HG03432 (cell line): ENCODE results near the gene RIF1.

ENCODE experiments used
- ATAC-seq: cut with Tn5 transposase; IDR thresholded peaks from one replicate; pipeline ENCODE4 v1.9.1; 2021; ENCODE audit warnings: mild to moderate bottlenecking, moderate library complexity; ENCODE audit not compliant: unreplicated experiment

The RIF1 gene

DNA sequence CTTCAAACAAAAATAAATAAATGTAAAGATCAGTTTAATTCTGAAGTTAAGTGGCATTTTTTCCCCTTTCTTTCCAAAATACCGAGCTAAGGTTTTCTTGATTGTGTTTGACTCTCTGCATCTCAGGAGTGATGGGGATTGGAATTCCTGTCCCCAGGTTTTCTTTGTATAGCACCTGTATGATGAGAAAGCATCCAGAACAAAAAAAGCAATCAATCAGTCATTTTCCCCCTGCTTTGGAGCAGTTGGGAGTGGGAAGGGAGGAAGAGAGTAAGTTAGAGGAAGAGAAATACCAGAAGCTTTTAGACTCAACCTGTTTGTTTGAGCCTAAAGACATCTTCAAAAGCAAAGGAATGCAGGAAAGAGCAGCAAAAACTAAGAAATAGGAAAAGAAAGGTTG is 88.5 kb downstream of the RIF1 start:
- ATAC-seq, result no peak

DNA sequence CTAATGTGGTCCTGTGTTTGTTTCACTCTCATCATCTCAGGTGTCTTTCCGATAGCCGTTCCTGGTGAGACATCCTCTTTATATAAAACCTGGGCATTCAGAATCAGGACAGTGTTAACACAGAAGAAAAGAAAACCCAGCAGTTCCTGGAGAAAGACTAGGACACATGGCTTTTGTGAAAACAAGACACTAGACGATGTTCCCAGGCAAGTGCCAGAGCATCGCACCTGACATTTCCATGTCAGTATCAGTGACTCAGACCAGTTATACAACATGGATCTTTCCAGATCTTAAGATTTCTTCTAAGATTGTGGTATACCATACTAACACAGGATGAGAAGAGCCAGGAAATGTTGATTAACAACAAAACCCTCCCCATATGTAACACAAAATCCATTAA is 96.5 kb downstream of the RIF1 start:
- no peak for ATAC-seq

DNA sequence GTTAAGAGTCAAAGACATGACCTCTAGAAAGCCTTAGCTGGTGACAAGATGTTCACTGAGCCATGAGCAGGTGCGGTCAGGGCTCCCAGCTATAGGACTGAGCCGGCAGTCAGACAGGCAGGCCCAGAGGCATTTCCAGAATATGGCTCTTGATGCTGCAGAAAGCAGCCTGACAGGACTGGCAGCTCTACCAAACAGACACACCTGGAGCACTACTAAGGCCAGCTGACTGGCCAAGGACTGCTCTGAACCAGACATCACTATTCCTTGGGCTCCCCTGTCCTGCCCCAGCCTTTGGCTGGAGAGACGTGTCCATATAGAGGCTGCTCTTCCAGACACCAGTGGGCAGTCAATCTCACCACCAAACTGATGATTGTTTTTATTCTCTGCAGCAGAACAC is 98.8 kb downstream of the RIF1 start:
- no peak for ATAC-seq

DNA sequence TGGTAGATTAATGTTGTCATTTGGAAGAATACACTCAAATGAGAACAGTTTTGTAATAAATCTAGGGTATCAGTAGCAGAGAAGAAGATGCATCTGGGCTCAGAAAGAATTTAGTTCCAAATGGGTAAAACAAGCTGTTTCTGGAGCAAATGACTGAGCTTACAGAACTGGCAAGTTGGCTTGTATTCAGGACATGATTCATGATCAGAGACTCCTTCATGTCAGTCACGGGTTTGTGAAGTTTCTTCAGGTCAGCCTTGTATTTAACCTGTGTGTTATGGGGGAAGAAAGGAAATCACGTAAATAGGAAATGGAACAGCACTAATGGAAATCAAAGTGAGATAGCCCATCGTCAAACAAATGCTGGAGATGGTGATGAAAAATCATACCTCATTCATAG is 109.1 kb downstream of the RIF1 start:
- no peak for ATAC-seq

DNA sequence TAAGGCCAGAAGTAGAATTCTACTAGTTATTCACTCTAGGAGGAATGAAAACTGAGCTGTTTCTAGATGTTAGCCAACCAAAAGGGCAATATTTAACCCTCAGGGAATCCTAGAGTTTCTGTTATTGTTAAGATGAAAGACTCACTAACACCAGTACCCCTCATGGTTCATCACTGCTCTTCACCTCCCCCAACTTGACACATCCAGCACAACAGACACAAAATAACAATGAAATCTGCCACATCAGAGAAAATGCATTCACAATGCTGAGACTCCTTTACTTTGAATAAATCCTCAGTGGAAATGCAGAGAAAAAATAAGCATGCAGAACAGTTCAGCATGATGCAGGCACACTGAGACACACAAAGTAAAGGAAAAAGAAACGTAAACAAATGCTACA is 111.3 kb downstream of the RIF1 start:
- no peak for ATAC-seq

DNA sequence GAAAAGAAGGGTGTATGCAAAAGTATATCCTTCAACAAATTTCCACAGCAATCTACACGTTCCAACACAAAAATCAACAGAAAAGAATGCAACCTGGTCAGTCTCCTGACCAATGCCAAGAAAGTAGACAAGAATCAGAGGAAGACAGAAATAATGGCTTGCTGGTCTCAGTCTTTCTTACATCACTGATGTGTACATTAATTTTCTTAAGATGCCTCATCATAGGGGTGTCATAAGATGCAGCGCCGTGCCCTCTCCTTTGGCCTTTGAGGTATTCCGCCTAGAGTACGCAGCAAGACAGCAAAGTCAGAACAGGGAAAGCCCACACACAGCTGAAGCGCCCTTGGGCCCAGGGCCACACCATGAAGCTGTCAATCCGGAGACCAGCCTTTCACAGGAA is 112.9 kb downstream of the RIF1 start:
- no peak for ATAC-seq

DNA sequence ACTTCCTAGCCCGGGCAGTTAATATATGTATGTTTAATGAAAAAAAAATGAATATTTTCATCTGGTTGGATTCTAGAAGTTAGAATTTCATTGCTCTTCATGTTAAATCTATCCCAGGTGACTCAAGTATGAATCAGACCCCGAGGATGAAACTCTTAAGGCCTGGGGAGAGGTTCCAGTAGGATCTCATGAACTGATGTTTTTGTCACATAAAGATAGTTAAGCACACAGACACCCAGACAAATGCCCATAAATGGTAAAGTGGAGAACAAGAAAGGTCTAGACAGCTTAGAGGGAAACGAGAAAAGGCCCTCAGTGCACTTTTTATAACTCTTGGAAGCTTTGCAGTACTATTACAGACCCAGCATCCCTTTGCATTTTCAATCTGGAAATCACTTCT is 114.1 kb downstream of the RIF1 start:
- no peak for ATAC-seq

DNA sequence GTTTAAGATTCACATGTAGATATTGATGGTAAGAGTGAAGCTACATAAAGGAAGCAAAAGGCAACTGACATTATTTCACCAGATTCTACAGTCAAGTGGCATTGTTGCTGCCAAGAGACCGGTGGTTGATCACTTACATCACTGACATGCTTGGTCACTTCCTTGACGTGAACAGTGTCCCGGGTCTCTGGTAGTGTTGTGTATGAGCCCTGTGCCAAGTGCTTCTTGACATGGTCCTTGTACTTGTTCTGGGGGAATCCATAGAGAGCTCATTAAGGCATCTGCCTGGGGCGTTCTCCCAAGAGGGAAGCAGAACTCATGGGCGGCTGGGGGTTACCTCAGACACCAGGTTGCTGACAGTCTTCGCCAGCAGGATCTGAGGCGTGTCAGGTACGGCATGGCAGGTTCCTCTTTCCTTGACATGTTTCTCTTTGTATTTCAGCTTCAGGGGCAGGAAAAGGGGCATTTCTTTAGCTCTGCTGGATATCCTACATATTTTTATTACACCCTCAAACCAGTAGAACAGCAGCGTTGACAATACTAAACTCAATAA is 116.2 kb downstream of the RIF1 start:
- no peak for ATAC-seq

DNA sequence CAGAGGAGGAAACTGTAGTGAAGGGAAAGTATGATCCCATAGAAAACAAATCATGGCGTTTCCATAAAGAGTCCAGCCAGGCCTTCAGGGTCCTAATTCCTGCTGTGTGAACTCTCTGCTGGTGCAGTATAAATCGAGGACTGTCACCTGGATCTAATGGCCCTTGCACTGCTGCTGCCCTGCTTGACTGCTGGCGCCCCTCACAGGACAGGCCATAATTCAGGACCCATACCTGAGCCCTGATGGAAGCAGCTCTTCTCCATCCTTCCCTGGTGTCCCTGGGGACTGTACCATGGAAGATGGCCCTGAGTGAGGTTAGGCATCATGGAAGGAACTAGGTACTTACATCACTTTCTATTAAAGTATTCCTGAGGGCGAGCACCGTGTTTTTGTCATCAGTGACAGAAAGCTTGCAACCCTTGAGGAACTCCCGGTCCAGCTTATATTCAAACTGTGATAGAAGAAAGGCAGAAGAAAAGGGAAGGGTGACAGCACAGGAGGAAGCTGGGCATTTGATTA is 116.9 kb downstream of the RIF1 start:
- ATAC-seq, result no peak
